Esophagus squamous epithelium (tissue), 5 donors: ENCODE results near the gene DCBLD2. TPM values are rescaled to one million over a fixed set of nuclear protein-coding genes. Genes with fewer than 3 reads are reported as not detected.

ENCODE experiments used
- DNase-seq: peaks from one replicate; lab custom pipeline; 2025; lab: John Stamatoyannopoulos, UW
- H3K27ac ChIP-seq, 4 donors: fragments of 200-600 bp; sonication (generic); one replicate each; pipeline ENCODE4 v1.5.1; 2016 to 2019; ENCODE audit warnings: mild to moderate bottlenecking in 1 of 4
- H3K27me3 ChIP-seq, 4 donors: fragments of 200-600 bp; sonication (generic); 1 replicate in 3 of 4; 2 replicates in 1 of 4; pipeline versions ENCODE4 v1.5.1 to v1.6.0; 2017 to 2021; ENCODE audit warnings: antibody characterized with exemption in 1 of 4
- H3K36me3 ChIP-seq, 3 donors: fragments of 200-600 bp; sonication (generic); one replicate each; pipeline ENCODE4 v1.5.1; 2016 to 2019
- H3K4me1 ChIP-seq, 3 donors: fragments of 200-600 bp; sonication (generic); one replicate each; pipeline ENCODE4 v1.5.1; 2017 to 2019
- H3K4me3 ChIP-seq, 4 donors: fragments of 200-600 bp; sonication (generic); 1 replicate in 3 of 4; 2 replicates in 1 of 4; pipeline ENCODE4 v1.5.1; 2016 to 2019; ENCODE audit warnings: mild to moderate bottlenecking in 2 of 4, moderate library complexity in 1 of 4
- H3K9me3 ChIP-seq, 3 donors: fragments of 200-600 bp; sonication (generic); one replicate each; pipeline ENCODE4 v1.5.1; 2016 to 2019
- POLR2A ChIP-seq, 4 donors: fragments of 450-650 bp; IDR thresholded peaks; one replicate each; pipeline ENCODE4 v1.6.1; 2017; ENCODE audit warnings: antibody characterized with exemption in 4 of 4, mild to moderate bottlenecking in 4 of 4, moderate library complexity in 3 of 4
- WGBS, 2 donors: methylation state at CpG; one replicate each; pipeline ENCODE4 v1.1.5; 2018; 5-methylcytosine and 5-hydroxymethylcytosine counted together
- intact Hi-C: fragments of 100-400 bp; cut with DNase I; formaldehyde crosslinking; loops from one replicate; pipeline ENCODE4 v1.15.0; 2022
- total RNA-seq, 4 donors: library from RNA; depleted of rRNA; stranded (reverse); fragments of >200 nt; gene quantifications; one replicate each; pipeline ENCODE4 v1.1.0, GENCODE V29; 2016
- TF ChIP-seq, protein P1 (sequence below), 6 experiments: fragments of 450-650 bp in 4 of 6; fragments of 200-600 bp in 2 of 6; sonication (generic) in 2 of 6; IDR thresholded peaks; one replicate each; pipeline ENCODE4 v1.5.1; 2016 to 2019; ENCODE audit warnings: antibody characterized with exemption in 6 of 6, mild to moderate bottlenecking in 4 of 6, moderate library complexity in 4 of 6
- donor health status: DM: yes; HTN: yes; CAD: no.

The DCBLD2 gene
- total RNA-seq, 4 donors from 2014 or later, result 3.7 to 21.4 (median 8.5) TPM

DNA sequence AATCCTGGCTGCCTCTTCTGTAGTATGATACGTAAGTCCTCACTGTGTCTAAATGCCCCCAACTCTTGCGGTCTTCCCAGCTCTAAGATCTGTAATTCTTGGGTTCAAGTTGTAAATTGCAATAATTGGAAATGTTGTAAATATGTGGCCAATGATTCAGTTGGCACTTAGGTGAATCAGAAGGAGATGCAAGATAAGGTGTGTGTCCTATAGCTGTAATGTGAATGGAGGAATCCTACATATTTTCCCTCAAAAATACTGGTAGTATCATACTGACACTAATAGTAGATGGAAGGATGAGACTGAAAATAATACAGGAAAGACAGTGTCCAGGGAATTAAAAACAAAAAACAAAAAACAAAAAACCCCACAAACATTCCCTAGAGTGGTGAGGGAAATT, 141.9 kb downstream of the DCBLD2 start:
- 85 to 96% methylated on average over 2 of the region's 2 CpGs for WGBS, 2 donors
- Histone ChIP-seq H3K9me3 (no peaks in the 10 kb centered on the region), H3K27me3 (no peaks in the 10 kb centered on the region), H3K27ac (no peak overlapping the region), H3K36me3 (no peaks in the 10 kb centered on the region), H3K4me3 (no peak overlapping the region), H3K4me1 (peaks cover 0 to 14% (median 0%) of the 10 kb centered on the region in 3 donors)
- intact Hi-C loops, result no loop called here
- TF ChIP-seq, protein P1, sequence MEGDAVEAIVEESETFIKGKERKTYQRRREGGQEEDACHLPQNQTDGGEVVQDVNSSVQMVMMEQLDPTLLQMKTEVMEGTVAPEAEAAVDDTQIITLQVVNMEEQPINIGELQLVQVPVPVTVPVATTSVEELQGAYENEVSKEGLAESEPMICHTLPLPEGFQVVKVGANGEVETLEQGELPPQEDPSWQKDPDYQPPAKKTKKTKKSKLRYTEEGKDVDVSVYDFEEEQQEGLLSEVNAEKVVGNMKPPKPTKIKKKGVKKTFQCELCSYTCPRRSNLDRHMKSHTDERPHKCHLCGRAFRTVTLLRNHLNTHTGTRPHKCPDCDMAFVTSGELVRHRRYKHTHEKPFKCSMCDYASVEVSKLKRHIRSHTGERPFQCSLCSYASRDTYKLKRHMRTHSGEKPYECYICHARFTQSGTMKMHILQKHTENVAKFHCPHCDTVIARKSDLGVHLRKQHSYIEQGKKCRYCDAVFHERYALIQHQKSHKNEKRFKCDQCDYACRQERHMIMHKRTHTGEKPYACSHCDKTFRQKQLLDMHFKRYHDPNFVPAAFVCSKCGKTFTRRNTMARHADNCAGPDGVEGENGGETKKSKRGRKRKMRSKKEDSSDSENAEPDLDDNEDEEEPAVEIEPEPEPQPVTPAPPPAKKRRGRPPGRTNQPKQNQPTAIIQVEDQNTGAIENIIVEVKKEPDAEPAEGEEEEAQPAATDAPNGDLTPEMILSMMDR (IDR thresholded peaks at IDR 0.05), result no peak
- no peak for TF ChIP-seq POLR2A (IDR thresholded peaks at IDR 0.05)
- no peak for DNase-seq

DNA sequence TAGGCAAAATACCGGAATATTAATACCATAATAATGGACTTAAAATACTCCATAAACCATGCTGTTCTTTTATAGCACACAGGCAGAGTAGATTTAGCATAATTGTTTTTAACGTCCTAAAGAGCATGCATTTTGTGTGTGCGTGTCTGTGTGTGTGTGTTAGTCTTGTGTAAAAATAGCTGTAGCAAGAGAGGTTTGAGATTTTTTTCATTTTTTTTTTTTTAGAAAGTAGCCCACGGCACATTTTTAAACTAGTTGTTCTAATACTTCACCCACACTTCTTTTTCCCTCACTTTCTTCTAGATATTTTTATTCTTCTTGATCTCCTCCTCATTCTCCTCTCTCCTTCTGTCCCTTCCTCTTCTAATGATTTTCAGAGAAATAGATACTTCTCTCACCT, 145.9 kb downstream of the DCBLD2 start:
- H3K27ac ChIP-seq, result no peak overlapping the region
- intact Hi-C loops, result no loop called here
- no peaks in the 10 kb centered on the region for H3K27me3 ChIP-seq

DNA sequence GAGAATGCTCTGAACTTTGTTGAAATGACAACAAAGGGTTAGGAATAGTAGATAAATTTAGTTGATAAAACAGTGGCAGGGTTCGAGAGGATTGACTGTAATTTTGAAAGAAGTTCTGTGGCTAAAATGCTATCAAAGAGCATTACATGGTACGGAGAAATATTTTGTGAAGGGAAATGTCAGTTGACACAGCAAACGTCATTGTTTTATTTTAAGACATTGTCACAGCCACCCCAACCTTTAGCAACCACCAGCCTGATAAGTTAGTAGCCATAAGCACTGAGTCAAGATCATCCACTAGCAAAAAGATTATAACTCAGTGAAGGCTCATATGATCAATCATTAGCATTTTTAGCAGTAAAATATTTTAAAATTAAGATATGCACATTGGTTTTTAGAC, 147.0 kb downstream of the DCBLD2 start:
- WGBS, 2 donors, result 63 to 70% methylated on average over 3 of the region's 3 CpGs
- TF ChIP-seq POLR2A (IDR thresholded peaks at IDR 0.05), result no peak
- TF ChIP-seq, protein P1 (IDR thresholded peaks at IDR 0.05), result no peak
- intact Hi-C loops, result no loop called here
- Histone ChIP-seq H3K9me3 (no peaks in the 10 kb centered on the region), H3K27me3 (no peaks in the 10 kb centered on the region), H3K27ac (no peak overlapping the region), H3K36me3 (no peaks in the 10 kb centered on the region), H3K4me1 (no peaks in the 10 kb centered on the region), H3K4me3 (no peak overlapping the region)
- no peak for DNase-seq

More for the DNA sequence above, 145.9 kb downstream of the DCBLD2 start:
- TF ChIP-seq POLR2A (IDR thresholded peaks at IDR 0.05), result no peak
- TF ChIP-seq, protein P1 (IDR thresholded peaks at IDR 0.05), result no peak
- WGBS, 2 donors, result 72 to 74% methylated on average over 4 of the region's 4 CpGs
- Histone ChIP-seq H3K9me3 (no peaks in the 10 kb centered on the region), H3K4me1 (no peaks in the 10 kb centered on the region), H3K4me3 (no peak overlapping the region), H3K36me3 (no peaks in the 10 kb centered on the region)
- no peak for DNase-seq

DNA sequence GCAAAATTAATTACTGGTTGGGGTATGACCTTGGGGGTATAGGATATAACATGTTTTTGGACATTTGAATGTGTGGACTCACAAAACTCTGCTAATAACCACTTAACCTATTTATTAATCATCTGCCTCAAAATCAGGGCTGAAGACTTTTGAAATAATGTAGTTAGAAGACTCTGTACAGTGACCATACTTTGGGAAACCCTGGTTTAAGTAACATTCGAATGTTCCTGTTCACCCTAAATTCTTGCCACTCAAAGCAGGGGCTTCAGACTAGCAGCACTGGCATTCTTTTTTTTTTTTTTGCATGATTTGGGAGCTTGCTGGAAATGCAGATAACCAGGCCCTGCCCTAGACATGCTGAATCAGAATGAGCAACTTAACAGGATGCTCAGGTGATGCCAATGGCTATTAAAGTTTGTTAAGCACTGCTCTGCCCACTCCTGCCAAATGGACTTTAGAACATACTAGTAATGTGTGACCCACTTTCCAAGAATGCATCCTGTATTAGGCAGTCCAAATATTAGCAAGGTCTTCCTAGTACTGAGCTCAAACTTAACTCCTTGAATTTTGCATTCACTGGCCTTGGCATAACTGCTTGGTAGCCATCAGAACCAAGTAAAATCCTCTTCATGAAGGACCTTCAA, 151.1 kb downstream of the DCBLD2 start:
- WGBS, 2 donors, result 85 to 92% methylated on average over 1 of the region's 1 CpG
- no peak overlapping the region for H3K4me3 ChIP-seq
- intact Hi-C loops, result no loop called here
- DNase-seq, result no peak
- H3K27me3 ChIP-seq, result no peaks in the 10 kb centered on the region
- TF ChIP-seq, protein P1 (IDR thresholded peaks at IDR 0.05), result no peak
- TF ChIP-seq POLR2A (IDR thresholded peaks at IDR 0.05), result no peak
- no peaks in the 10 kb centered on the region for H3K36me3 ChIP-seq
- no peaks in the 10 kb centered on the region for H3K4me1 ChIP-seq
- no peaks in the 10 kb centered on the region for H3K9me3 ChIP-seq
- no peak overlapping the region for H3K27ac ChIP-seq

DNA sequence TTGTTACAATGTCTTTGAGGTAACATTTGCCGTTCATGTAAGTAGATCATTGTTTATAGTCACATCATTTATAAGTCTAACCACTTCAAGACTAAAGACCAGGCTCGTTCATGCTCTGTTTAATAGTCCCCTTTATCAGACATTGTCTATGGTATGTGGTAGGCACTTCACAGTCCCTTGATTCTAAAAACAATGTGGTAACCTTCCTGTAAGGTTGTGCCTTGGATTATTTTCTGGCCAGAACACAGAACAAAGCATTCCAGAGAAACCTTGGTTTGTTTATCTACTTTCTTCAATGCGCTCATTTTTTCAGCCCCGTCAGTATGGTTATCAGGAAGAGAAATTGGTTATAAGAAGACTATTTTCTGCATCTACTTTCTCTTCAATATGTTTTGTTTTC, 154.6 kb downstream of the DCBLD2 start:
- no peak for DNase-seq
- H3K36me3 ChIP-seq, result no peaks in the 10 kb centered on the region
- intact Hi-C loops, result no loop called here
- H3K27me3 ChIP-seq, result no peaks in the 10 kb centered on the region
- H3K9me3 ChIP-seq, result no peaks in the 10 kb centered on the region
- H3K4me3 ChIP-seq, result no peak overlapping the region
- no peaks in the 10 kb centered on the region for H3K4me1 ChIP-seq
- H3K27ac ChIP-seq, result no peak overlapping the region
- TF ChIP-seq, protein P1 (IDR thresholded peaks at IDR 0.05), result no peak
- TF ChIP-seq POLR2A (IDR thresholded peaks at IDR 0.05), result no peak
- 66 to 85% methylated on average over 4 of the region's 4 CpGs for WGBS, 2 donors
